GM23248 (cell line): ENCODE data around the gene SRSF7.

Source experiments
- EZH2 ChIP-seq: fragments of 200-600 bp; sonication (generic); IDR thresholded peaks from 2 replicates; pipeline ENCODE4 v1.6.1; 2018; ENCODE audit warnings: antibody characterized with exemption, mild to moderate bottlenecking; ENCODE audit not compliant: insufficient read depth, poor library complexity, severe bottlenecking
- EZH2phosphoT487 ChIP-seq: fragments of 200-600 bp; sonication (generic); IDR thresholded peaks from 2 replicates; pipeline ENCODE4 v1.6.1; 2018; ENCODE audit warnings: antibody characterized with exemption, moderate library complexity, mild to moderate bottlenecking, low read depth; ENCODE audit not compliant: insufficient read depth

DNA sequence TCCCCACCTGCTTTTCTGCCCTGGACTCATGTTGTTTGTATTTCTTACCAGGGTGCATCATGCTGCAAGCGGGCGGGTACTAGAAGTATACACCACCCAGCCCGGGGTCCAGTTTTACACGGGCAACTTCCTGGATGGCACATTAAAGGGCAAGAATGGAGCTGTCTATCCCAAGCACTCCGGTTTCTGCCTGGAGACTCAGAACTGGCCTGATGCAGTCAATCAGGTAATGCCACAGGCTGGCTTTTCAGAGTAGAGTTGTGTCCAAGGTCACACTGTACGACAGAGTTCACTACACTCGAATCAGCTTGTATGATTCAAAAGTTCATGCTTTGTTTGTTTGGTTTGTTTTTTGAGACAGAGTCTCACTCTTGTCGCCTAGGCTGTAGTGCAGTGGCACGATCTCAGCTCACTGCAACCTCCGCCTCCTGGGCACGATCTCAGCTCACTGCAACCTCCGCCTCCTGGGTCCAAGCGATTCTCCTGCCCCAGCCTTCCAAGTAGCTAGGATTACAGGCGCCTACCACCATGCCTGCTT, 19.4 kb downstream of the SRSF7 start:
- TF ChIP-seq EZH2phosphoT487 (no peak), EZH2 (no peak)
